ENCODE measurements around the gene ATG2B.

GRCh38 chr14:96309133-96309895, 53.8 kb downstream of the ATG2B start:
- TF ChIP-seq POLR2A (IDR thresholded peaks at IDR 0.05) (no peak), POLR2AphosphoS5 (IDR thresholded peaks at IDR 0.05) (no peak)

Data from prostate gland (tissue), 1 donor.